ENCODE data around the gene SHC2. TPM values are rescaled to one million over a fixed set of nuclear protein-coding genes. Genes with fewer than 3 reads are reported as not detected.

SHC2 gene
- total RNA-seq, 2 experiments from 2014 or later = 0.21 TPM; not detected in 1

DNA sequence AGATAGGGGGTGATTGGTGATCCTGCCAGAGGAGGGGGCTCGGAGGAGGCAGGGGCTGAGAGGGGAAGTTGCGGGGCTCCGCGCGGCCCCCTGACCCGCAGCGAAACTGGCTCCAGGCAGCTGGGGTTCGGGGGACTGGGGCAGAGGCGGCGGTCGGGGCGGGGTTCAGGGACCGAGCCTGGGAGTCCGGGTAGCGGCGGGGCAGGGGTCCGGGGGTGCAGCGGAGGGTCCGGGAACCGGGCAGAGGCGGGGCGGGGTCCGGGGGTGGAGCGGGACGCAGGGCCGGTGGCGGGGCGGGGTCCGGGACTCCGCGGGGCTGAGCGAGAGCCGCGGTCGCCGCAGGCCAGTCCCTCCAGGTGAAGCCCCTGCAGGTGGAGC, 36.6 kb upstream of the SHC2 start:
- CTCF ChIA-PET = interaction anchor here (1.3 kb wide), 1 partner anchor 13 kb away, joined by 7 read pairs; no protein-coding TSS in a partner anchor
- POLR2A ChIA-PET = interaction anchor here (0.9 kb wide), 1 partner anchor 9 kb away, joined by 4 read pairs; no protein-coding TSS in a partner anchor
- intact Hi-C loops (cut with DNase I, micrococcal nuclease) = no loop called here
- H3K4me1 Mint-ChIP-seq = peaks cover 3% of the 10 kb centered on the region
- ATAC-seq (no peak), DNase-seq (no peak)
- H3K27ac Mint-ChIP-seq = no peak overlapping the region
- H3K27me3 Mint-ChIP-seq = peaks cover 13% of the 10 kb centered on the region
- no peaks in the 10 kb centered on the region for H3K36me3 Mint-ChIP-seq (ENCODE audit: low read depth)
- H3K9me3 Mint-ChIP-seq (ENCODE audit: low read depth) = no peaks in the 10 kb centered on the region
- no peak overlapping the region for H3K4me3 Mint-ChIP-seq

DNA sequence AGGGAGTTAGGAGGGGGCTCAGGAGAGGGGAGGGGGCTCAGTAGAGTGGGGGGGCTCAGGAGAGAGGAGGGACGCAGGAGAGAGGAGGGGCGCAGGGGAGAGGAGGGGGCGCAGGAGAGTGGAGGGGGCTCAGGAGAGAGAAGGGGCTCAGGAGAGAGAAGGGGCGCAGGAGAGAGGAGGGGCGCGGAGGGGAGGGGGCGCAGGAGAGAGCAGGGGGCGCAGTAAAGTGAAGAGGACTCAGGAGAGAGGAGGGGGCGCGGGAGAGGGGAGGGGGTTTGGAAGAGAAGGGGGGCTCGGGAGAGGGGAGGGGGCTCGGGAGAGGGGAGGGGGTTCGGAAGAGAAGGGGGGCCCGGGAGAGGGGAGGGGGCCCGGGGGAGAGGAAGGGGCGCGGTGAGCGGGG, 36.2 kb upstream of the SHC2 start:
- ChIA-PET CTCF (no interaction called here), POLR2A (no interaction called here)
- no peak for DNase-seq
- no peaks in the 10 kb centered on the region for H3K36me3 Mint-ChIP-seq (ENCODE audit: low read depth)
- no peak overlapping the region for H3K27ac Mint-ChIP-seq
- H3K9me3 Mint-ChIP-seq (ENCODE audit: low read depth) = no peaks in the 10 kb centered on the region
- H3K4me3 Mint-ChIP-seq = no peak overlapping the region
- peaks cover 2% of the 10 kb centered on the region for H3K4me1 Mint-ChIP-seq
- peaks cover 13% of the 10 kb centered on the region for H3K27me3 Mint-ChIP-seq
- ATAC-seq = no peak
- intact Hi-C loops (cut with DNase I, micrococcal nuclease) = no loop called here

DNA sequence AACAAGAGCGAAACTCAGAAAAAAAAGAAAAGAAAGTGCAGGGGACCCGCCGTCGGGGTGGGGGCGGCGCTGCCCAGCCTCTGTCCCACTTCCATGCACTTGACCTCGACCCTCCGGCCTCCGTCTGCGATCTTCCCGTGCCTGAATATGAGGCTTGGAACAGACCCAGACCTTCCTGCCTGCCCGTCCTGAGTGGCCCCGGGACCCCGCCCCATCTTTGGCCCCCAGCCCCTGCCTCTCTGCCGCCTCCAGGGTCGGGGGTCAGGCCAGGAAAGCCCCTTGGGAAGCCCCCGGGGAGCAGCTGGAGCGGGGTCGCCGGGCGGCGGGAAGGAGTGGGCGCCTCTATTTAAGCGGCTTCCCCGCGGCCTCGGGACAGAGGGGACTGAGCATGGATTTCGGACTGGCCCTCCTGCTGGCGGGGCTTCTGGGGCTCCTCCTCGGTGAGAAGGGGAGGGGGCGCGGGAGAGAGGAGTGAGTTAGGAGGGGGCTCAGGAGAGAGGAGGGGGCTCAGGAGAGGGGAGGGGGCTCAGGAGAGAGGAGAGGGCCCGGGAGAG, 35.4 kb upstream of the SHC2 start, which contains the start of gene MADCAM1:
Gene MADCAM1, plus strand, starts transcription at position 375 of the 554 bp plus-strand sequence. Its CDS starts 14 bp downstream, at position 389.
- ATAC-seq = no peak
- ChIA-PET CTCF (interaction anchor here (1.0 to 3.1 kb wide), 3 partner anchors 8 to 15 kb away, joined by 7 to 18 read pairs (median 14); partner anchors contain the start of gene TPGS1), POLR2A (interaction anchor here (1.2 kb wide), 1 partner anchor 10 kb away, joined by 4 read pairs; no protein-coding TSS in a partner anchor)
- intact Hi-C loops (cut with DNase I, micrococcal nuclease) = no loop called here
- peaks cover 2% of the 10 kb centered on the region for H3K4me1 Mint-ChIP-seq
- no peak within 1 kb of the TSS for H3K27ac Mint-ChIP-seq
- H3K9me3 Mint-ChIP-seq (ENCODE audit: low read depth) = no peaks in the 10 kb centered on the region
- no peaks in the 10 kb centered on the region for H3K36me3 Mint-ChIP-seq (ENCODE audit: low read depth)
- peaks cover 13% of the 10 kb centered on the region for H3K27me3 Mint-ChIP-seq
- H3K4me3 Mint-ChIP-seq = no peak within 1 kb of the TSS
- DNase-seq = no peak

DNA sequence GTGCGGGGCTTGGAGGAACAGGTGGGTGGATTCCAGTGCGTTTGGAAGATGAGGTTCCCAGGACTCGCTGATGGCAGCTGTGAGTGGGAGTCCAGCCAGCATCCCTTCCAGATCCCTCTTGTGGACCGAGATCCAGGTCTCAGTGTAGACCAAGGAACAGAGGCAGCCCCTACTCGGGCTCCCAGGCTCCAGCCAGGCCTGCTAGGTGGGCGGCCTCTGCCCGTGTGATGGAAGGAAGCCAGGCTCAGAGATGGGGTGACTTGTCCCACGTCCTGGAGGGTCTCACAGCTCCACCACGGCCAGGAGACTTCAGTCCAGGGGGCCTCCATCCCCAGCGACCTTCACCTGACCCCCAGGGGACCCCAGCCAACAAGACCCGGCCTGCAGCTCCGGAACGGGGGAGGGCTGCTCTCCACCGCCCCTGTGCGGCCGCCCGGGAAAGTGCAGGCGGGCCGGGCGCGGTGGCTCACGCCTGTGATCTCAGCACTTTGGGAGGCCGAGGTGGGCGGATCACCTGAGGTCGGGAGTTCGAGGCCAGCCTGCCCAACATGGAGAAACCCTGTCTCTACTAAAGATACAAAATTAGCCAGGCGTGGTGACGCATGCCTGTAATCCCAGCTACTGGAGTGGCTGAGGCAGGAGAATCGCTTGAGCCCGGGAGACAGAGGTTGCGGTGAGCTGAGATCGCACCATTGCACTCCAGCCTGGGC, 34.7 kb upstream of the SHC2 start:
- Mint-ChIP-seq H3K27me3 (peaks cover 13% of the 10 kb centered on the region), H3K4me3 (no peak overlapping the region), H3K9me3 (ENCODE audit: low read depth) (no peaks in the 10 kb centered on the region), H3K4me1 (peaks cover 2% of the 10 kb centered on the region), H3K36me3 (ENCODE audit: low read depth) (no peaks in the 10 kb centered on the region), H3K27ac (no peak overlapping the region)
- ChIA-PET CTCF (interaction anchor here (0.7 to 3.1 kb wide), 5 partner anchors 9 to 118 kb away, joined by 3 to 18 read pairs (median 7); partner anchors contain the start of gene TPGS1), POLR2A (interaction anchor here (1.2 kb wide), 1 partner anchor 11 kb away, joined by 4 read pairs; no protein-coding TSS in a partner anchor)
- intact Hi-C loops (cut with DNase I, micrococcal nuclease) = no loop called here
- peak; percentile 36 for ATAC-seq
- DNase-seq = peak; percentile 77

DNA sequence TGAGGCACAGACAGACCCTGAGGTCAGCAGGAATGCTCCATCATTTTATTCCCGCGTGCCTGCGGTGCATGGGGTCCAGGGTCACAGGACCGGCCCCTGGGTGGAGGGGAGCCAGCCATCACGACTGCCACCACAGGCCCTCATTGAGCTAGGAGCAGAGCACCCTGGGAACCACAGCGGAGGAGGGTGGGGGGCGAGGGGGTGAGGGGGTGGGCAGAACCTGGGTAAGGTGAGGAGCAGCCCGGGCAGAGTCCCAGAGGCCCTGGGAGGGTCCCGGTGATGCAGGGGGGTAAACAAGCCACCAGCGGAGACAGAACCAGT, 34.2 kb upstream of the SHC2 start:
- intact Hi-C loops (cut with DNase I, micrococcal nuclease) = no loop called here
- Mint-ChIP-seq H3K27me3 (peaks cover 13% of the 10 kb centered on the region), H3K9me3 (ENCODE audit: low read depth) (no peaks in the 10 kb centered on the region), H3K4me1 (peaks cover 2% of the 10 kb centered on the region), H3K4me3 (no peak overlapping the region), H3K27ac (no peak overlapping the region), H3K36me3 (ENCODE audit: low read depth) (no peaks in the 10 kb centered on the region)
- DNase-seq (no peak), ATAC-seq (no peak)
- ChIA-PET CTCF (interaction anchor here (0.7 to 3.1 kb wide), 5 partner anchors 9 to 117 kb away, joined by 3 to 18 read pairs (median 7); partner anchors contain the start of gene TPGS1), POLR2A (interaction anchor here (1.2 kb wide), 1 partner anchor 11 kb away, joined by 4 read pairs; no protein-coding TSS in a partner anchor)

DNA sequence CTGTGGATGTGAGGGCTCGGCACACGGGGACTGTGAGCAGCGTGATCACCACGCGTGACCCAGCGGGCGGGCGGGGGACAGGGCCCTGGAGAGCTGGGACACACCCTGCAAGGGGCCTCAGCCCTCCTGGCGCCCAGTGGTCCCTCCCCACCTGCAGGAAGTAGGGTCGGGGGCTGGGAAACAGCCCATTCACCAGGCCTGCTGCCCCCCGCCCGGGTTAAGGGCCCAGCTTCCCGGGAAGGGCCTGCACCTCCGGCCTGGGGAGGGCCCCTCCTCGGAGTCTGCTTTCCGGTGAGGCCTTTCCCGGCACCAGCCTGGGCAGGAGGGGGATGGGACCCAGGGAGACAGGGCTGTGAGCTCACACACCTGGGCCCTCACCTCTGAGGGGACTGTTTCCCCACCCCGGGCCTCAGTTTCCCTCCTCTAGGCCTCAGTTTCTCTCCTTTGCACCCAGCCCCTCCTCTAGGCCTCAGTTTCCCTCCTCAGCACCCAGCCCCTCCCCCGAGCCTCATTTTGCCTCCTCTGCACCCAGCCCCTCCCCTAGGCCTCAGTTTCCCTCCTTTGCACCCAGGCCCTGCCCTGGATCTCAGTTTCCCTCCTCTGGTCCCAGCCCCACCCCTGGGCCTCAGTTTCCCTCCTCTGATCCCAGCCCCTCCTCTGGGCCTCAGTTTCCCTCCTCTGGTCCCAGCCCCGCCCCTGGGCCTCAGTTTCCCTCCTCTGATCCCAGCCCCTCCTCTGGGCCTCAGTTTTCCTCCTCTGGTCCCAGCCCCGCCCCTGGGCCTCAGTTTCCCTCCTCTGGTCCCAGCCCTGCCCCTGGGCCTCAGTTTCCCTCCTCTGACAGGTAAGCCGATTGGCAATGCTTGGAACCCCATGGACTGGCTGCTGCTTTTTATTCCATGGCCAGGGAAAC, 33.6 kb upstream of the SHC2 start:
- ATAC-seq (no peak), DNase-seq (no peak)
- Mint-ChIP-seq H3K27me3 (peaks cover 12% of the 10 kb centered on the region), H3K4me1 (peaks cover 2% of the 10 kb centered on the region), H3K9me3 (ENCODE audit: low read depth) (no peaks in the 10 kb centered on the region), H3K36me3 (ENCODE audit: low read depth) (no peaks in the 10 kb centered on the region), H3K4me3 (no peak overlapping the region), H3K27ac (no peak overlapping the region)
- intact Hi-C loops (cut with DNase I, micrococcal nuclease) = no loop called here
- ChIA-PET POLR2A (no interaction called here), CTCF (interaction anchor here (2.2 to 3.1 kb wide), 2 partner anchors 12 to 17 kb away, joined by 14 to 18 read pairs; partner anchors contain the start of gene TPGS1)

DNA sequence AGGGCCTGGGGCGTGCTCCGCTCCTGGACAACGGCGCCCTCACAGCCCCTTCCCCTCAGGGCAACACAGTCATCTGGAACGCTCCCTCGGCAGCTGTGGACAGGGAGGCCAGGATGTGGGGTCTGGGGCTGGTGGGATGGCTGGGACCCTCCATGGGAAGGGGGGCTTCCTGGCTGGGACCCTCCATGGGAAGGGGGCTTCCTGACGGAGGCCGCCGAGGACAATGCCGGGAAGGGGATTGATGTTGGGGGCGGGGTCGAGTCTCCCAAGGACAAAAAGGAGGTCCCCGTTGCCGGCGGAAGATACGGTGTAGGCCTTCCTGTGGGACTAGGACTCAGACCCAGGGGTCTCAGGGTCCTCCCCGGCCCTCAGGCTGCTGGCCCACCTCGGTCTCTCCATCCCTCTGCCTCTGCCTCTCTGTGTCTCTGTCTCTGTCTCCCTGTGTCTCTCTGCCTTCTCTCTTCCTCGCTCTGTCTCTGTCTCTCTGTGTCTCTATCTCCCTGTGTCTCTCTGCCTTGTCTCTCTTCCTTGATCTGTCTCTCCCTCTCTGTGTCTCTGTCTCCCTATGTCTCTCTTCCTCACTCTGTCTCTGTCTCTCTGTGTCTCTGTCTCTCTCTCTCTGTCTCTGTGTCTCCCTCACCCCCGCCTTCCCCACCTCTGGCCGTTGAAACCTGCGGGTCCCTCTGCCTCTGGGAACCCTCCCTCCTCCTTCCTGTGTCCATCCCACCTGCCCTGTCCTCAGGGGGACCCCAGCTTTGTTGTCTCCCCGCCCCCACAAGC, 32.7 kb upstream of the SHC2 start:
- Mint-ChIP-seq H3K4me3 (peak overlapping the region; percentile 2), H3K36me3 (ENCODE audit: low read depth) (no peaks in the 10 kb centered on the region), H3K9me3 (ENCODE audit: low read depth) (no peaks in the 10 kb centered on the region), H3K4me1 (no peaks in the 10 kb centered on the region), H3K27ac (no peak overlapping the region), H3K27me3 (peaks cover 7% of the 10 kb centered on the region)
- DNase-seq (no peak), ATAC-seq (no peak)
- CTCF ChIA-PET = interaction anchor here (0.7 to 3.1 kb wide), 3 partner anchors 13 to 17 kb away, joined by 3 to 14 read pairs (median 6); no protein-coding TSS in a partner anchor
- POLR2A ChIA-PET = no interaction called here
- intact Hi-C loops (cut with DNase I, micrococcal nuclease) = no loop called here

DNA sequence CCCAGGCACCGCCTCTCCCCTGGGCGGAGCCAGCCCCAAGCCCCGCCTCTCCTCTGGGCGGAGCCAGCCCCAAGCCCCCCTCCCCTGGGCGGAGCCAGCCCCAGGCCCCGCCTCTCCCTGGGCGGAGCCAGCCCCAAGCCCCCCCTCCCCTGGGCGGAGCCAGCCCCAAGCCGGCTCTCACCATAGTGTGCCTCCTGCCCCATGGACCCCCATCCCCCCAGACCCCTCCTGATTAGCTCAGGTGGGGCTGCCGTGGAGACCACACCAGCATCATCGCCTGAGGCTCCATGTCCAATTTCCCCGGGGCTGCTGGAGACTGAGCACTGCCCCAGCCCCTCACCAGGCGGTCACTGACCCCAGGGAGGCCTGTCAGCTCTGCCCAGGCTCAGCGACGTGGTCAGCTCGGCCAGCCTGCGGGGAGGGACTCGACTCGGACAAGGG, 31.3 kb upstream of the SHC2 start:
- H3K36me3 Mint-ChIP-seq (ENCODE audit: low read depth) = no peaks in the 10 kb centered on the region
- CTCF ChIA-PET = interaction anchor here (1.4 to 2.1 kb wide), 2 partner anchors 15 to 18 kb away, joined by 6 to 8 read pairs; partner anchors contain the start of gene TPGS1

DNA sequence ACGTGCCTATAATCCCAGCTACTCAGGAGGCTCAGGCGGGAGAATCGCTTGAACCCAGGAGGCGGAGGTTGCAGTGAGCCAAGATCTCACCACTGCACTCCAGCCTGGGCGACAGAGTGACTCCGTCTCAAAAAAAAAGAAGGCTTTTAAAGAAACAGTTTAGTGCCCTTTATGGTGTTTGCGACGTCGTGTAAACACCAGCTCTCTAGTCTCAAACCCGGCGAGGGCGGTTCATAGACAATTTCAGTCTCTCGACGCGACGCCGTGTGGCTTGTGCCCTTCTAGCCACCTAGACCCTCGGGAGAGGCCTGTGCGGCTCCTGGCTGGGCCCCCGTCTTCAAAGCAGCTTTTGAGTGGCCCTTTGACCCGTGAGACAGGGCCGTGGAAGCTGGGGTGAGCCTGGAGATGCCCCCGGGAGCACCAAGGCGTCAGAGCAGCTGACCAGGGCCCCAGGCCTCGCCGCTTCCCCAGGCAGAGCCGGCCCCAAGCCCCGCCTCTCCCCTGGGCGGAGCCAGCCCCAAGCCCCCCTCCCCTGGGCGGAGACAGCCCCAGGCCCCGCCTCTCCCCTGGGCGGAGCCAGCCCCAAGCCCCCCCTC, 30.4 kb upstream of the SHC2 start:
- intact Hi-C loops (cut with DNase I, micrococcal nuclease) = no loop called here
- no peak overlapping the region for H3K27ac Mint-ChIP-seq
- ChIA-PET POLR2A (no interaction called here), CTCF (interaction anchor here (1.5 to 2.1 kb wide), 2 partner anchors 15 to 19 kb away, joined by 5 to 8 read pairs; partner anchors contain the start of gene TPGS1)
- DNase-seq = peak; percentile 63
- H3K4me1 Mint-ChIP-seq = peaks cover 2% of the 10 kb centered on the region
- no peaks in the 10 kb centered on the region for H3K9me3 Mint-ChIP-seq (ENCODE audit: low read depth)
- no peaks in the 10 kb centered on the region for H3K36me3 Mint-ChIP-seq (ENCODE audit: low read depth)
- peaks cover 3% of the 10 kb centered on the region for H3K27me3 Mint-ChIP-seq
- H3K4me3 Mint-ChIP-seq = no peak overlapping the region
- no peak for ATAC-seq

More for the DNA sequence above, 31.3 kb upstream of the SHC2 start:
- DNase-seq = peak; percentile 78
- POLR2A ChIA-PET = no interaction called here
- H3K27ac Mint-ChIP-seq = no peak overlapping the region
- no peak overlapping the region for H3K4me3 Mint-ChIP-seq
- peaks cover 2% of the 10 kb centered on the region for H3K4me1 Mint-ChIP-seq
- intact Hi-C loops (cut with DNase I, micrococcal nuclease) = no loop called here
- H3K9me3 Mint-ChIP-seq (ENCODE audit: low read depth) = no peaks in the 10 kb centered on the region
- no peak for ATAC-seq
- H3K27me3 Mint-ChIP-seq = peaks cover 2% of the 10 kb centered on the region
